KMS-11 (cell line): Measurements from ENCODE around the gene SRBD1.

Experiments used
- H2AFZ ChIP-seq: fragments of 200-600 bp; sonication (generic); 2 replicates; pipeline ENCODE4 v1.6.1; 2016; ENCODE audit warnings: antibody characterized with exemption, mixed run types, low read depth
- H3K27ac ChIP-seq: fragments of 200-600 bp; sonication (generic); 2 replicates; pipeline ENCODE4 v1.6.1; 2016; ENCODE audit warnings: mild to moderate bottlenecking, mixed run types
- H3K27me3 ChIP-seq: fragments of 200-600 bp; sonication (generic); 2 replicates; pipeline ENCODE4 v1.6.1; 2017; ENCODE audit warnings: mild to moderate bottlenecking, low read depth, mixed run types, moderate library complexity; ENCODE audit not compliant: insufficient read depth
- H3K36me3 ChIP-seq: fragments of 200-600 bp; sonication (generic); 2 replicates; pipeline ENCODE4 v1.6.1; 2017; ENCODE audit warnings: mild to moderate bottlenecking, mixed run types; ENCODE audit not compliant: insufficient read depth
- H3K4me1 ChIP-seq: fragments of 200-600 bp; sonication (generic); 2 replicates; pipeline ENCODE4 v1.6.1; 2016; ENCODE audit warnings: mild to moderate bottlenecking, low read depth, mixed run types; ENCODE audit not compliant: poor library complexity, severe bottlenecking
- H3K4me2 ChIP-seq: fragments of 200-600 bp; sonication (generic); 2 replicates; pipeline ENCODE4 v1.7.0; 2016; ENCODE audit warnings: mild to moderate bottlenecking, mixed run types
- H3K4me3 ChIP-seq: fragments of 200-600 bp; sonication (generic); IDR thresholded peaks from 2 replicates; pipeline ENCODE4 v1.6.1; 2017; ENCODE audit warnings: low read depth, low read length, mixed read lengths; ENCODE audit not compliant: insufficient read depth
- H3K79me2 ChIP-seq: fragments of 200-600 bp; sonication (generic); 2 replicates; pipeline ENCODE4 v1.6.1; 2016; ENCODE audit warnings: low read depth, mixed run types; ENCODE audit not compliant: insufficient read depth
- H3K9ac ChIP-seq: fragments of 200-600 bp; sonication (generic); 2 replicates; pipeline ENCODE4 v1.6.1; 2016; ENCODE audit warnings: mild to moderate bottlenecking, mixed run types
- H4K20me1 ChIP-seq: fragments of 200-600 bp; sonication (generic); 2 replicates; pipeline ENCODE4 v1.6.1; 2016; ENCODE audit warnings: mild to moderate bottlenecking, mixed run types; ENCODE audit not compliant: insufficient read depth
- CTCF ChIP-seq: fragments of 200-600 bp; sonication (generic); conservative IDR thresholded peaks from 2 replicates; pipeline ENCODE4 v1.6.1; 2017; ENCODE audit warnings: low read depth, mild to moderate bottlenecking, antibody characterized with exemption, low read length, moderate library complexity, mixed read lengths

The SRBD1 gene

GRCh38 chr2:45484965-45485364, 126.1 kb downstream of the SRBD1 start:
- Histone ChIP-seq H3K9ac (no peak overlapping the region), H4K20me1 (no peaks in the 10 kb centered on the region), H3K27ac (no peak overlapping the region; the same call in 1 of the 2 replicates), H3K79me2 (no peaks in the 10 kb centered on the region), H3K36me3 (no peaks in the 10 kb centered on the region), H3K27me3 (no peaks in the 10 kb centered on the region), H3K4me2 (peak overlapping the region; percentile 73), H3K4me1 (peaks cover 30% of the 10 kb centered on the region), H3K4me3 (no peak overlapping the region), H2AFZ (no peak overlapping the region)
- TF ChIP-seq CTCF, result no peak

DNA sequence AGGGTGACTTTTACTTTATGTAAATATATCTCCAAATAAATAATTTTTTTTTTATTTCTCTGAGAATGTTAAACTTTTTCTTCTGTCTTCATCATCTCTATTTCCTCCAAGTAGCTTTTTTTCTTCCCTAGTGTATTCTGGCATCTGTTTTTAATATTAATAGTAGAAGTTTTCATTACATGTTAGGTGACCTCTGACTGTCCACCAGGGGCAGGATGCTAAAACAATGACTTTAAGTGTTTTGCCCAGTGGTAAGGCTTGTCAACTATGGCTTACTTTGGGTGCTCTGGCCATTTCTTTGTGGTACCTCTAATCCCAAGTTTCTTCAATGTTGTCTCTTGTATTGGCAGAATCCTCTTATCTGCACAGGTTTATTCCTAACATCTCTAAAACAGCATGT, 127.1 kb downstream of the SRBD1 start:
- no peak overlapping the region for H3K4me3 ChIP-seq
- H2AFZ ChIP-seq, result no peak overlapping the region
- TF ChIP-seq CTCF, result peak; percentile 53
- no peaks in the 10 kb centered on the region for H3K79me2 ChIP-seq
- H3K9ac ChIP-seq, result no peak overlapping the region
- peaks cover 30% of the 10 kb centered on the region for H3K4me1 ChIP-seq
- no peak overlapping the region for H3K27ac ChIP-seq
- no peaks in the 10 kb centered on the region for H4K20me1 ChIP-seq
- no peaks in the 10 kb centered on the region for H3K36me3 ChIP-seq
- no peaks in the 10 kb centered on the region for H3K27me3 ChIP-seq
- peak overlapping the region; percentile 73; the same call in 1 of the 2 replicates for H3K4me2 ChIP-seq

DNA sequence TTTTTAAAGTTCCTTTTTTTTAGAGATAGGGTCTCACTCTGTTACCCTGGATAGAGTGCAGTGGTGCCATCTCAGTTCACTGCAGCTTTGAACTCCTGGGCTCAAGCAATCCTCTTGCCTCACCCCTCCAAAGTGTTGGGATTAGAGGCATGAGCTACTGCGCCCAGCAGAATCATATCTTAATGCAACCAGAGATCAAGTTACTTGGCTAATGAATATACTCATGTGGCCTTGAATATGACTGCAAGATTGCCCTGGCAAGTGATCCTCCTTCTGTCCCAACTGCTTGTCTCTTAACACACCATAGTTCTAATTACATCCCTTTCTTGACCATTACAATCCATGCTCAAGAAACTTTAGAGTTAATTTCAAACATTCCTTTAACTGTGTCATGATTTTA, 133.5 kb downstream of the SRBD1 start:
- TF ChIP-seq CTCF, result no peak
- Histone ChIP-seq H3K4me3 (no peak overlapping the region), H3K36me3 (no peaks in the 10 kb centered on the region), H3K27ac (no peak overlapping the region), H3K79me2 (no peaks in the 10 kb centered on the region), H3K27me3 (no peaks in the 10 kb centered on the region), H4K20me1 (no peaks in the 10 kb centered on the region), H3K4me2 (no peak overlapping the region), H3K4me1 (no peaks in the 10 kb centered on the region), H2AFZ (no peak overlapping the region), H3K9ac (no peak overlapping the region)

- no peak for TF ChIP-seq CTCF
- H2AFZ ChIP-seq, result no peak overlapping the region
- peaks cover 63% of the 10 kb centered on the region for H3K4me1 ChIP-seq
Observed at GRCh38 chr2:45470531-45470930, 140.5 kb downstream of the SRBD1 start.

More at GRCh38 chr2:45470531-45470930, 140.5 kb downstream of the SRBD1 start:
- Histone ChIP-seq H4K20me1 (no peaks in the 10 kb centered on the region), H3K4me2 (peak overlapping the region; percentile 55), H3K36me3 (no peaks in the 10 kb centered on the region), H3K9ac (no peak overlapping the region), H3K27me3 (no peaks in the 10 kb centered on the region), H3K27ac (peak overlapping the region; percentile 54; the same call in 1 of the 2 replicates), H3K79me2 (no peaks in the 10 kb centered on the region), H3K4me3 (no peak overlapping the region)
